Thyroid gland (tissue), 4 donors: Measurements from ENCODE around the gene PLEKHH2. TPM values are rescaled to one million over a fixed set of nuclear protein-coding genes. Genes with fewer than 3 reads are reported as not detected.

ENCODE experiments used
- DNase-seq, 2 donors: peaks; one replicate each; pipeline ENCODE4 v3.0.0-alpha.2; 2019
- H3K27ac ChIP-seq, 3 donors: fragments of 200-600 bp; sonication (generic); 1 replicate in 2 of 3; 2 replicates in 1 of 3; pipeline ENCODE4 v1.5.1; 2016 to 2019; ENCODE audit warnings: mild to moderate bottlenecking in 1 of 3, moderate library complexity in 1 of 3
- H3K27me3 ChIP-seq: fragments of 200-600 bp; sonication (generic); one replicate; pipeline ENCODE4 v1.5.1; 2019
- H3K36me3 ChIP-seq, 2 donors: fragments of 200-600 bp; sonication (generic); one replicate each; pipeline ENCODE4 v1.5.1; 2016 to 2019
- H3K4me1 ChIP-seq, 2 donors: fragments of 200-600 bp; sonication (generic); one replicate each; pipeline ENCODE4 v1.5.1; 2017 to 2019
- H3K4me3 ChIP-seq, 3 donors: fragments of 200-600 bp; sonication (generic); replicated peaks in 1 of 3; 1 replicate in 2 of 3; 2 replicates in 1 of 3; pipeline ENCODE4 v1.5.1; 2016; ENCODE audit warnings: mild to moderate bottlenecking in 1 of 3
- H3K9me3 ChIP-seq: fragments of 200-600 bp; sonication (generic); one replicate; pipeline ENCODE4 v1.5.1; 2017
- CTCF ChIP-seq, 6 experiments: fragments of 200-600 bp in 3 of 6; fragments of 450-650 bp in 3 of 6; sonication (generic) in 3 of 6; IDR thresholded peaks; one replicate each; pipeline ENCODE4 v1.5.1; 2016 to 2019; ENCODE audit warnings: antibody characterized with exemption in 6 of 6, mild to moderate bottlenecking in 2 of 6, inconsistent platforms in 1 of 6, moderate library complexity in 1 of 6
- POLR2A ChIP-seq, 2 donors: fragments of 450-650 bp; IDR thresholded peaks; one replicate each; pipeline ENCODE4 v1.6.1; 2017; ENCODE audit warnings: antibody characterized with exemption in 2 of 2, mild to moderate bottlenecking in 2 of 2, moderate library complexity in 1 of 2
- WGBS, 2 donors: methylation state at CpG; one replicate each; pipeline ENCODE4 v1.1.5; 2017; 5-methylcytosine and 5-hydroxymethylcytosine counted together
- intact Hi-C: fragments of 100-400 bp; cut with DNase I; formaldehyde crosslinking; loops from one replicate; pipeline ENCODE4 v1.15.1; 2023
- total RNA-seq, 4 donors: library from RNA; depleted of rRNA; stranded (reverse); fragments of >200 nt; gene quantifications; one replicate each; pipeline ENCODE4 v1.2.3, GENCODE V29; 2016

The PLEKHH2 gene
- total RNA-seq, 4 donors from 2014 or later, result 15.3 to 29.8 (median 22.4) TPM

GRCh38 chr2:43648994-43649701 is 12.1 kb downstream of the PLEKHH2 start:
- WGBS, 2 donors, result 79 to 91% methylated on average over 3 of the region's 3 CpGs
- H3K27ac ChIP-seq, result peak overlapping the region in 1 of 3 donors; percentile 36
- intact Hi-C loops, result no loop called here
- H3K4me1 ChIP-seq, result peaks cover 0 to 5% of the 10 kb centered on the region in 2 donors
- no peaks in the 10 kb centered on the region for H3K9me3 ChIP-seq
- no peak for DNase-seq
- H3K4me3 ChIP-seq, result no peak overlapping the region
- no peaks in the 10 kb centered on the region for H3K36me3 ChIP-seq
- H3K27me3 ChIP-seq, result no peaks in the 10 kb centered on the region
- TF ChIP-seq CTCF (IDR thresholded peaks at IDR 0.05), result no peak
- TF ChIP-seq POLR2A (IDR thresholded peaks at IDR 0.05), result no peak

- TF ChIP-seq POLR2A (IDR thresholded peaks at IDR 0.05), result no peak
- no peak for TF ChIP-seq CTCF (IDR thresholded peaks at IDR 0.05)
- DNase-seq, result no peak
- peaks cover 0 to 5% of the 10 kb centered on the region in 2 donors for H3K4me1 ChIP-seq
- intact Hi-C loops, result no loop called here
- H3K9me3 ChIP-seq, result no peaks in the 10 kb centered on the region
- WGBS, 2 donors, result 82 to 83% methylated on average over 2 of the region's 2 CpGs
- H3K36me3 ChIP-seq, result no peaks in the 10 kb centered on the region
- no peak overlapping the region for H3K27ac ChIP-seq
- H3K27me3 ChIP-seq, result no peaks in the 10 kb centered on the region
- no peak overlapping the region for H3K4me3 ChIP-seq
These were observed 16.4 kb downstream of the PLEKHH2 start for GRCh38 chr2:43653506-43653905.

GRCh38 chr2:43657241-43657640 is 20.2 kb downstream of the PLEKHH2 start:
- no peaks in the 10 kb centered on the region for H3K27me3 ChIP-seq
- intact Hi-C loops, result no loop called here
- H3K4me1 ChIP-seq, result no peaks in the 10 kb centered on the region
- 93 to 98% methylated on average over 3 of the region's 3 CpGs for WGBS, 2 donors
- TF ChIP-seq CTCF (IDR thresholded peaks at IDR 0.05) (no peak), POLR2A (IDR thresholded peaks at IDR 0.05) (no peak)
- no peak overlapping the region for H3K27ac ChIP-seq
- H3K4me3 ChIP-seq, result no peak overlapping the region
- no peaks in the 10 kb centered on the region for H3K36me3 ChIP-seq
- DNase-seq, result no peak
- no peaks in the 10 kb centered on the region for H3K9me3 ChIP-seq

- WGBS, 2 donors, result 52 to 64% methylated on average over 14 of the region's 14 CpGs
- TF ChIP-seq POLR2A (IDR thresholded peaks at IDR 0.05) (no peak), CTCF (IDR thresholded peaks at IDR 0.05) (no peak)
- intact Hi-C loops, result no loop called here
- Histone ChIP-seq H3K4me3 (peak overlapping the region; percentile 13 to 29 (median 19)), H3K9me3 (no peaks in the 10 kb centered on the region), H3K36me3 (no peaks in the 10 kb centered on the region), H3K27ac (no peak overlapping the region), H3K27me3 (no peaks in the 10 kb centered on the region), H3K4me1 (no peaks in the 10 kb centered on the region)
- no peak for DNase-seq
These were observed 38.7 kb downstream of the PLEKHH2 start for GRCh38 chr2:43675646-43676321.
